Cardiac ventricle fibroblast (primary cell): Measurements from ENCODE around the gene ATP5PB. TPM values are rescaled to one million over a fixed set of nuclear protein-coding genes. Genes with fewer than 3 reads are reported as not detected.

ENCODE experiments used
- total RNA-seq: library from RNA; depleted of rRNA; stranded (reverse); fragments of >200 nt; gene quantifications from 2 replicates; pipeline ENCODE4 v1.2.3, GENCODE V29; 2015

Gene ATP5PB
- 144 and 198 TPM in 2 replicates for total RNA-seq

GRCh38 chr1:111448918-111449702 is at the start of gene ATP5PB, which contains the start of gene WDR77:
TSS of gene ATP5PB (plus strand) at chr1:111449464. CDS start at chr1:111449542, 78 bp downstream.
TSS of gene WDR77 (minus strand) at chr1:111449256. CDS start at chr1:111449169, 87 bp downstream.

GRCh38 chr1:111503585-111504060 is 54.4 kb downstream of the ATP5PB start, which contains the start of the genes ADORA3 and TMIGD3:
TSS of gene ADORA3 (minus strand) at chr1:111503633. CDS start at chr1:111503354, 279 bp downstream.
TSS of gene TMIGD3 (minus strand) at chr1:111503633. CDS start at chr1:111503354, 279 bp downstream.

Other genes with a start within 250 kb of the ATP5PB start
- 5.0 and 6.5 TPM in 2 replicates for gene DENND2D, start 248.8 kb upstream of the ATP5PB start, total RNA-seq
- 86.1 and 90.7 TPM in 2 replicates for gene CHI3L2, start 221.8 kb upstream of the ATP5PB start, total RNA-seq
- not detected in 2 replicates for gene CHIA, start 158.6 kb upstream of the ATP5PB start, total RNA-seq
- 0.59 and 0.94 TPM in 2 replicates for gene OVGP1, start 21.7 kb upstream of the ATP5PB start, total RNA-seq
- 23.1 and 28.1 TPM in 2 replicates for gene WDR77, start 208 bp upstream of the ATP5PB start, total RNA-seq
- gene C1orf162, start 24.5 kb downstream of the ATP5PB start, total RNA-seq, result 0.05 and 0.19 TPM in 2 replicates
- not detected in 2 replicates for gene ADORA3, start 54.2 kb downstream of the ATP5PB start, total RNA-seq
- gene TMIGD3, start 54.2 kb downstream of the ATP5PB start, total RNA-seq, result not detected in 2 replicates
- 27.4 and 29.3 TPM in 2 replicates for gene RAP1A, start 170.3 kb downstream of the ATP5PB start, total RNA-seq